Thoracic aorta (tissue), 2 donors: ENCODE measurements around the gene FCER1G. TPM values are rescaled to one million over a fixed set of nuclear protein-coding genes. Genes with fewer than 3 reads are reported as not detected.

Experiments used
- ATAC-seq: fragments of 150-250 bp; one replicate; pipeline ENCODE4 v1.8.0; 2017; ENCODE audit warnings: low read depth; ENCODE audit not compliant: insufficient number of reproducible peaks, low FRiP score
- DNase-seq: peaks from one replicate; pipeline ENCODE4 v3.0.0-alpha.2; 2020; ENCODE audit warnings: low spot score
- H3K27ac ChIP-seq, 2 donors: fragments of 200-600 bp; sonication (generic); 1 replicate in 1 of 2; 2 replicates in 1 of 2; pipeline ENCODE4 v1.5.1; 2016; ENCODE audit warnings: mild to moderate bottlenecking in 2 of 2, moderate library complexity in 2 of 2
- H3K27me3 ChIP-seq: fragments of 200-600 bp; sonication (generic); replicated peaks from 2 replicates; pipeline ENCODE4 v1.6.0; 2016; ENCODE audit warnings: mild to moderate bottlenecking; ENCODE audit not compliant: insufficient read depth
- H3K36me3 ChIP-seq: fragments of 200-600 bp; sonication (generic); one replicate; pipeline ENCODE4 v1.5.1; 2016
- H3K4me1 ChIP-seq, 2 donors: fragments of 200-600 bp; sonication (generic); 1 replicate in 1 of 2; 2 replicates in 1 of 2; pipeline versions ENCODE4 v1.5.1 to v1.6.0; 2016; ENCODE audit warnings: low read depth in 2 of 2, mild to moderate bottlenecking in 1 of 2; ENCODE audit not compliant: control insufficient read depth in 1 of 2
- H3K4me3 ChIP-seq: fragments of 200-600 bp; sonication (generic); 2 replicates; pipeline ENCODE4 v1.5.1; 2016; ENCODE audit warnings: mild to moderate bottlenecking
- H3K9me3 ChIP-seq: fragments of 200-600 bp; sonication (generic); 2 replicates; pipeline ENCODE4 v1.5.1; 2016
- total RNA-seq, 2 donors: library from RNA; depleted of rRNA; stranded (reverse); fragments of >200 nt; gene quantifications; one replicate each; pipeline versions ENCODE4 v1.1.0 to v1.2.3, GENCODE V29; 2016
- TF ChIP-seq, protein P1 (sequence below): fragments of 200-600 bp; sonication (generic); IDR thresholded peaks from one replicate; pipeline ENCODE4 v1.5.1; 2019; ENCODE audit warnings: antibody characterized with exemption

Gene FCER1G
- total RNA-seq, 2 donors from 2014 or later = 82.9 to 101 TPM

DNA sequence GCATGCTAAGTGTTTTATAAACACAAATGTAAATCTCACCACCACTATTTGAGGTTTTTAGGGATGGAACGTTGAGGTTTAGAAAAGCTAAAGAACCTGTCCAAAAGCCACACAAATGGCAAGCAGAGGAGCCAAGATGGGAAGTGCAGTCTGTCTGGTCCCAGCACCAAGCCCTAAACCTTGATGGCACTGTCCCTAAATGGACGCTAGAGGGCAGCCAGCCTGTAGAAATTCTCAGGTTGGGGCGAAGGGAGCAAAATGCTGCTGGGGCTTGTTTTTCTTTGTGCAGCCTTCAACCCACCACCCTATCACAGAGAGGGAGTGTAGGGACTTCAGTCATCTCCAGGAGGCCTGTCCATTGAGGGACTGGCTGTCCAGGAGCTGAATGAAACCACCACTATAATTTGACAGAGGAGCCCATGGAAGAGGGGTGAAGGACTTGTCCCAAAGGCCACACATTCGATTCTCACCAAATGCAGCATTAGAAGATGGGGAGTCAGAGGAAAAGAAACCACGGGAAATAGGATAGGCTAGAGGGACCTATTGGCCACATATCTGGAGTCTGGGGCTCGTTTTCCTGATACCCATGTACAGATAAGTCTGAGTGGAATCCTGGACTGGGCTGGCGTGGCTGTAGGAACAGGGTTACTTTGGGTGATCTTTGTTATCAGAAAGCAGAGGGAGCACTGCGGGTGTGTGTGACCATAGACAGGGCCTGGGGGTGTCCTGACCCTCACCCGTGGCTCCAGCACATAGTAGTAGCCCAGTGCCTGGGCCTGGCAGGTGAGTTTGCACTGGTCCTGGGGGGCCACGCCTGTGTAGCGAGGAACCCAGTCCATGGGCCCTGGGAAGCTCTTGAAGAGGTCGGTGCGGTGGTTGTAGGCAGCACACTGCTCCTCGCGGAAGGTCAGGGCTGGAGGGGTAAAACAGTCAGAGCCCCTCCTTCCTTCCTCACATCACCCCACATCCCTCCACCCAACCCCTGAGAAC is 22.3 kb upstream of the FCER1G start:
- H3K4me1 ChIP-seq = peaks cover 0 to under 1% of the 10 kb centered on the region in 2 donors
- TF ChIP-seq, protein P1, sequence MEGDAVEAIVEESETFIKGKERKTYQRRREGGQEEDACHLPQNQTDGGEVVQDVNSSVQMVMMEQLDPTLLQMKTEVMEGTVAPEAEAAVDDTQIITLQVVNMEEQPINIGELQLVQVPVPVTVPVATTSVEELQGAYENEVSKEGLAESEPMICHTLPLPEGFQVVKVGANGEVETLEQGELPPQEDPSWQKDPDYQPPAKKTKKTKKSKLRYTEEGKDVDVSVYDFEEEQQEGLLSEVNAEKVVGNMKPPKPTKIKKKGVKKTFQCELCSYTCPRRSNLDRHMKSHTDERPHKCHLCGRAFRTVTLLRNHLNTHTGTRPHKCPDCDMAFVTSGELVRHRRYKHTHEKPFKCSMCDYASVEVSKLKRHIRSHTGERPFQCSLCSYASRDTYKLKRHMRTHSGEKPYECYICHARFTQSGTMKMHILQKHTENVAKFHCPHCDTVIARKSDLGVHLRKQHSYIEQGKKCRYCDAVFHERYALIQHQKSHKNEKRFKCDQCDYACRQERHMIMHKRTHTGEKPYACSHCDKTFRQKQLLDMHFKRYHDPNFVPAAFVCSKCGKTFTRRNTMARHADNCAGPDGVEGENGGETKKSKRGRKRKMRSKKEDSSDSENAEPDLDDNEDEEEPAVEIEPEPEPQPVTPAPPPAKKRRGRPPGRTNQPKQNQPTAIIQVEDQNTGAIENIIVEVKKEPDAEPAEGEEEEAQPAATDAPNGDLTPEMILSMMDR = peak; percentile 82
- no peaks in the 10 kb centered on the region for H3K36me3 ChIP-seq
- ATAC-seq (peak; percentile 21), DNase-seq (no peak)
- no peak overlapping the region for H3K27ac ChIP-seq
- no peaks in the 10 kb centered on the region for H3K27me3 ChIP-seq
- H3K9me3 ChIP-seq = no peaks in the 10 kb centered on the region
- H3K4me3 ChIP-seq = no peak overlapping the region

DNA sequence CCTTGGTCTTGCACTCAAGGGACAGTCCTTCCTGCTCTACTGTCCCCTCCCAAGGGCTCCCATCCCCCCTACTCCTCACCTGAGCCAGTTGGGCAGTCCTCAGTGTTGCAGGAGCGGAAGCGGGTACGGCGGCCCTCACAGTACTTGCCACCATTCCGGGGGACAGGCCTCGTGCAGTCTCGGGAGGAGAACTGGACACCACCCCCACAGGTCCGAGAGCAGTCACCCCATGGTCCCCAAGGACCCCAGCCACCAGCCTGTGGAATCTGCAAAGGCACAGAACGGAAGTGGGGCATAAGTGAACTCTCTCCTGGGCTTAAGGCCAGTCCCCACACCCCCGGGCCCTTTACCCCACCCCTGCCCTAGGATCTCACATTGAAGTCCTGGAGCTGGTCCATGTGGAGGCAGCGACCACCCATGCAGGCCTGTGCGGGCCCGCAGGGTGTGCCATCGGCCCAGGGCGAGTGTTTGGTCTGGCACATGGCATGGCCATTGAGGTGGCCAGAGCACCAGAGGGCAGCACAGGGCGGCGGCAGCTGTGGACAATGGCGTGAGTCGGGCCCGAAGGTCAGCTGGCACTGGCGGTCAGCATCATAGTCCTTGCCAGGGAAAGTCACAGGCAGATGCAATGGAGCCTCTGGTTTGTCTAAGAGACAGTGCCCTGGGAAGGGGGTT is 21.4 kb upstream of the FCER1G start:
- TF ChIP-seq, protein P1 = no peak
- Histone ChIP-seq H3K4me1 (peaks cover 0 to 7% of the 10 kb centered on the region in 2 donors), H3K4me3 (no peak overlapping the region), H3K27me3 (no peaks in the 10 kb centered on the region), H3K9me3 (no peaks in the 10 kb centered on the region), H3K27ac (no peak overlapping the region), H3K36me3 (no peaks in the 10 kb centered on the region)
- no peak for ATAC-seq
- DNase-seq = no peak

DNA sequence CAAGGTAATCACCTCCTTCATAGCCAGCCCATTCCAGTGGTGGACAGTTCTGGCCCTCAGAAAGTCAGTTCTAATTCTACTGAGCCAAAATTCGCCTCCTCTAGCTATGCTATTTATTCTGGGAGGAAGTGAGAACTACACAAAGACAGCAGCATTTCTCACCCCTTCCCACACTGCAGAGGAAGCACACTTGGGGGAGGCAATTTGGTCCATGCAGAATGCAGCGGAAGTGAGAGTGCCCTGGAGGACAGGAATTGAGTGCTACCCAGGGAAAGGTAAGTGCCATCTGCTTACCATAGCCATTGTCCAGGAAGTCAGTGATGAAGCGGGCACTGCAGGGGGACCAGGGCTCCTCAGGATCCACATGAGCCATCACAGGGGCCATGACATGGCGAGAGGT is 19.9 kb upstream of the FCER1G start:
- peaks cover 0 to 8% of the 10 kb centered on the region in 2 donors for H3K4me1 ChIP-seq
- ATAC-seq (no peak), DNase-seq (no peak)
- no peaks in the 10 kb centered on the region for H3K9me3 ChIP-seq
- H3K36me3 ChIP-seq = no peaks in the 10 kb centered on the region
- TF ChIP-seq, protein P1 = no peak
- H3K27me3 ChIP-seq = no peaks in the 10 kb centered on the region
- no peak overlapping the region for H3K4me3 ChIP-seq
- no peak overlapping the region for H3K27ac ChIP-seq

DNA sequence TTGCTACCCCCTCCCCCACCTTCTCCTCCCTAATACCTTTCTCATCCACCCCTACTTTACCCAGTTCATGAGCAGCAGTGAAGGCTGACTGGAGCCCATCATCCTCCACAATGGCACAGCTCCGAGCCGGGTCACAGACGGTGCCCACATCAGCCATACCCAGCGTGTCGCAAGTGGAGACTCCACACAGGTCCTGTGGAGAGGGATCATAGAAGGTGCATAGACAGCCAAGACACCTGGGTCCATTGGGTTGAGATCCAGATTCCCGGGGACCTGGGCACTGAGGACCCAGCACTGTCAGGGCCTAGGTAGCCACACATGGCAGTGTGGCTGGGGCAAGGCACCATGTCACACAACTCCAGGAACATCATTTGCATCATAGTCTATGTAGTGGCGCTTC is 19.0 kb upstream of the FCER1G start:
- H3K9me3 ChIP-seq = no peaks in the 10 kb centered on the region
- no peak overlapping the region for H3K27ac ChIP-seq
- TF ChIP-seq, protein P1 = no peak
- H3K27me3 ChIP-seq = no peaks in the 10 kb centered on the region
- DNase-seq (no peak), ATAC-seq (no peak)
- peaks cover 1 to 17% of the 10 kb centered on the region in 2 donors for H3K4me1 ChIP-seq
- H3K4me3 ChIP-seq = no peak overlapping the region
- H3K36me3 ChIP-seq = no peaks in the 10 kb centered on the region
